Gastrocnemius medialis (tissue), 4 donors: ENCODE results near the gene RNF112.

Experiments used
- POLR2A ChIP-seq, 2 donors: fragments of 450-650 bp; IDR thresholded peaks; one replicate each; pipeline ENCODE4 v1.6.1; 2017; ENCODE audit warnings: antibody characterized with exemption in 2 of 2, mild to moderate bottlenecking in 2 of 2, moderate library complexity in 2 of 2
- TF ChIP-seq, protein P1 (sequence below), 5 experiments: fragments of 450-650 bp in 3 of 5; fragments of 200-600 bp in 2 of 5; sonication (generic) in 2 of 5; IDR thresholded peaks in 4 of 5; conservative IDR thresholded peaks in 1 of 5; 1 replicate in 4 of 5; 2 replicates in 1 of 5; pipeline ENCODE4 v1.5.1; 2016 to 2019; ENCODE audit warnings: antibody characterized with exemption in 5 of 5, mild to moderate bottlenecking in 3 of 5, moderate library complexity in 3 of 5

DNA sequence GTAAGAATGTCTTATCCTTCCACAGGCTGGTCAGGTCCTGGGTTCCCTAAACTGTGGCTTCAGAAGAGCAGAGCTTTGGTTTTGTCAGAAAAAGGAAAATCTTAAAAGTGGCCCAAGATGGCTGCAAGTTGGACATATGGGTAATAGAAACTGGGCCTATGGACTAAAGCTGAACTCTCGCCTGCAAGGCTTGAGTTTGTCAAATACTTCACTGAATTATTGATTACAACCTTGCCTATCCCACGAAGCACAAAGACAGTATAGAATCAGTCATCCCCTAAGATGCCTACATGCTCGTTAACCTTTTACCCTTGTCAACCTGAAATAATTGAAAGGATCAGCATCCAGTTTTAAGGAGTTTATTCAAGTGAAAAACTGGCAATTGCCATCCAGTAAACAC, 20.7 kb downstream of the RNF112 start:
- TF ChIP-seq POLR2A (IDR thresholded peaks at IDR 0.05) = no peak
- TF ChIP-seq, protein P1, sequence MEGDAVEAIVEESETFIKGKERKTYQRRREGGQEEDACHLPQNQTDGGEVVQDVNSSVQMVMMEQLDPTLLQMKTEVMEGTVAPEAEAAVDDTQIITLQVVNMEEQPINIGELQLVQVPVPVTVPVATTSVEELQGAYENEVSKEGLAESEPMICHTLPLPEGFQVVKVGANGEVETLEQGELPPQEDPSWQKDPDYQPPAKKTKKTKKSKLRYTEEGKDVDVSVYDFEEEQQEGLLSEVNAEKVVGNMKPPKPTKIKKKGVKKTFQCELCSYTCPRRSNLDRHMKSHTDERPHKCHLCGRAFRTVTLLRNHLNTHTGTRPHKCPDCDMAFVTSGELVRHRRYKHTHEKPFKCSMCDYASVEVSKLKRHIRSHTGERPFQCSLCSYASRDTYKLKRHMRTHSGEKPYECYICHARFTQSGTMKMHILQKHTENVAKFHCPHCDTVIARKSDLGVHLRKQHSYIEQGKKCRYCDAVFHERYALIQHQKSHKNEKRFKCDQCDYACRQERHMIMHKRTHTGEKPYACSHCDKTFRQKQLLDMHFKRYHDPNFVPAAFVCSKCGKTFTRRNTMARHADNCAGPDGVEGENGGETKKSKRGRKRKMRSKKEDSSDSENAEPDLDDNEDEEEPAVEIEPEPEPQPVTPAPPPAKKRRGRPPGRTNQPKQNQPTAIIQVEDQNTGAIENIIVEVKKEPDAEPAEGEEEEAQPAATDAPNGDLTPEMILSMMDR (IDR thresholded peaks at IDR 0.05 in 4 of 5, conservative IDR thresholded peaks at IDR 0.05 in 1 of 5) = no peak
